Activated T-cell treated with anti-CD3 and anti-CD28 coated beads, Interleukin-2, amount 50 U/mL, for 48 hours (primary cell): ENCODE results near the gene DTD2.
"Not testable (repeated sequence)": the region's sequence is repeated elsewhere in the genome, so short reads cannot be mapped to it uniquely, and the experiment has no call there.

Experiments used
- DNase-seq, 2 experiments: peaks; one replicate each; pipeline ENCODE4 v3.0.0-alpha.2; 2020

The DTD2 gene

GRCh38 chr14:31441273-31442111, 15.8 kb downstream of the DTD2 start:
- no peak for DNase-seq

GRCh38 chr14:31440280-31440679, 17.0 kb downstream of the DTD2 start:
- no peak for DNase-seq

GRCh38 chr14:31439561-31439960, 17.7 kb downstream of the DTD2 start:
- DNase-seq: no peak

GRCh38 chr14:31437045-31437691, 20.1 kb downstream of the DTD2 start:
- not testable (repeated sequence) for DNase-seq

GRCh38 chr14:31435276-31435675, 22.0 kb downstream of the DTD2 start:
- no peak for DNase-seq

- no peak for DNase-seq
These were observed 26.6 kb downstream of the DTD2 start for GRCh38 chr14:31430634-31431264.

- no peak for DNase-seq
These were observed 27.5 kb downstream of the DTD2 start for GRCh38 chr14:31429791-31430190.

- DNase-seq: no peak
These were observed 29.3 kb downstream of the DTD2 start for GRCh38 chr14:31428011-31428410.

GRCh38 chr14:31426663-31427062, 30.6 kb downstream of the DTD2 start:
- no peak for DNase-seq

- no peak for DNase-seq
These were observed 31.4 kb downstream of the DTD2 start for GRCh38 chr14:31425905-31426304.

- DNase-seq: no peak
These were observed 36.1 kb downstream of the DTD2 start for GRCh38 chr14:31421200-31421599.

- DNase-seq: peak; percentile 93 to 95
These were observed 36.8 kb downstream of the DTD2 start, which contains the start of gene HEATR5A for GRCh38 chr14:31420319-31421111. TSS of gene HEATR5A (minus strand) at chr14:31420550. CDS start at chr14:31402975, 17,575 bp downstream.

- no peak for DNase-seq
These were observed 37.4 kb downstream of the DTD2 start for GRCh38 chr14:31419967-31420318.

- DNase-seq: no peak
These were observed 37.9 kb downstream of the DTD2 start for GRCh38 chr14:31419179-31419966.

GRCh38 chr14:31418440-31418839, 38.9 kb downstream of the DTD2 start:
- DNase-seq: no peak

- no peak for DNase-seq
These were observed 43.0 kb downstream of the DTD2 start for GRCh38 chr14:31414190-31414833.

GRCh38 chr14:31411218-31411727, 46.0 kb downstream of the DTD2 start:
- no peak for DNase-seq

- no peak for DNase-seq
These were observed 47.2 kb downstream of the DTD2 start for GRCh38 chr14:31410048-31410650.

GRCh38 chr14:31408421-31408820, 48.9 kb downstream of the DTD2 start:
- DNase-seq: no peak

- no peak for DNase-seq
These were observed 51.6 kb downstream of the DTD2 start for GRCh38 chr14:31405599-31406232.
